ENCODE measurements around the gene INO80C. TPM values are rescaled to one million over a fixed set of nuclear protein-coding genes. Genes with fewer than 3 reads are reported as not detected.

The INO80C gene
- total and polyA plus RNA-seq, 2 of the 4 experiments (the other 2 are of a cell fraction) = 5.6 to 17.1 TPM

DNA sequence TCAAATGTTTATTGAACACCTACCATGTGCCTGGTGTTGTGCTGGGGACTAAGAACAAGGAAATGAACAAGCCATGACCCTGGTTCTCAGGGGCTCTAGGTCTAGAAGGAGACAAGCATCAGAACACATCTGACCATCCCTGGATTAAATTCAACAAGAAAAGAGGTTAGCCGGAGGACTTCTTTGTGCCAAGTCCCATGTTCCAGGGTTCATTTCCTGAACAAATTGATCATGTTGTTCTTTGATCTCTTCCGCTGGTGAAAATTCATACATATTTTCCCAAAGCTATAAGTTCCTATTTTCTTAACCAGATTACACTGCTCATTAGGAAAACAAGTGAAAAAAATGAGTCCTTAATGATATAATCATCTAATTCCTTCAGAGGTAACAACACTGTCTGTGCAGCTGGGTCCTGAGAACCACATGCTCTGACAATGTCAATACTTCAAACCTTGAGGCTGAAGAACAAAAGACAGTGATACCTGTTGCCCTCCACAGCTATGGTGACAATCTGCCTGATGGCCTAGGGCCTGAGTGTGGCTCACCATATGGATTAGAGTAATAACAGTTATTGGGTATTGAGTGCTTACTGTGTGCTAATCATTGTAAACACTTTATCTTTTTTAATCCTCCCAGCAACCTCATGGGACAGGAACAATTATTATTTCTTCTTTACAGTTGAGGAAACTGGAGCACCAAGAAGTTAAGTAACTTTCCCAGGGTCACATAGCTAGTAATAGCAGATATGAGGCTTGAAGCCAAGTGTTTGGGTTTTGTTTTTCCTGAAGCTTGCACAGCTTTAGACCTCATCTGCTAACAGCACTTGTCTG, 24.6 kb upstream of the INO80C start:
- CTCF ChIA-PET = interaction anchor here (0.8 kb wide), 1 partner anchor 1130 kb away, joined by 3 read pairs; no protein-coding TSS in a partner anchor
- Histone ChIP-seq H3K4me3 (ENCODE audit: insufficient read depth, low read depth, low read length) (no peak overlapping the region), H4K8ac (ENCODE audit: low read depth in 2 of 2, low read length in 2 of 2) (no peak overlapping the region), H3K9me3 (ENCODE audit: control insufficient read depth, insufficient read depth, low read length) (no peaks in the 10 kb centered on the region), H3K4me2 (ENCODE audit: low read depth, low read length) (no peak overlapping the region), H2BK5ac (ENCODE audit: low read depth, low read length, poor library complexity, severe bottlenecking) (no peak overlapping the region), H3K79me1 (ENCODE audit: low read depth in 1 of 2, low read length in 2 of 2) (no peaks in the 10 kb centered on the region), H4K91ac (ENCODE audit: insufficient read depth, low read depth, low read length) (no peak overlapping the region), H3K9ac (ENCODE audit: low read depth, low read length) (no peak overlapping the region), H3K14ac (replicated peaks; ENCODE audit: low read depth, low read length) (no peak overlapping the region), H2BK20ac (ENCODE audit: low read depth, low read length) (no peak overlapping the region), H2BK120ac (ENCODE audit: low read depth, low read length) (no peak overlapping the region), H4K5ac (ENCODE audit: low read depth, low read length) (no peak overlapping the region), H2AK5ac (ENCODE audit: low read depth, low read length) (no peak overlapping the region), H2AFZ (replicated peaks; ENCODE audit: low read length, poor library complexity) (no peak overlapping the region), H3K36me3 (ENCODE audit: control insufficient read depth, insufficient read depth, low read length) (no peaks in the 10 kb centered on the region), H2BK15ac (ENCODE audit: low read depth, low read length) (no peak overlapping the region), H3K18ac (ENCODE audit: low read depth, low read length) (no peak overlapping the region), H3K56ac (ENCODE audit: extremely low read depth, insufficient read depth, low read length) (no peak overlapping the region), H3K9me1 (ENCODE audit: insufficient read depth, low read length) (no peaks in the 10 kb centered on the region), H3K4me1 (ENCODE audit: control insufficient read depth, insufficient read depth, low read length) (peaks cover 8% of the 10 kb centered on the region; the same call in 1 of the 2 replicates), H2AK9ac (replicated peaks; ENCODE audit: low read depth, low read length, poor library complexity) (no peak overlapping the region), H3K4ac (ENCODE audit: low read depth, low read length) (no peak overlapping the region), H3K27ac (ENCODE audit: insufficient read depth, low read length) (no peak overlapping the region), H3K27me3 (ENCODE audit: control insufficient read depth, insufficient read depth, low read length) (peaks cover 8% of the 10 kb centered on the region), H3K23ac (ENCODE audit: low read depth, low read length) (no peak overlapping the region), H4K20me1 (ENCODE audit: insufficient read depth, low read length) (no peaks in the 10 kb centered on the region)
- no CpG with 5 or more reads among the region's 2 CpGs for WGBS, 2 experiments (ENCODE audit: extremely low coverage in 2 of 2, insufficient read length in 1 of 2)
- ATAC-seq (ENCODE audit: low read depth) (no peak; the same call in 1 of the 2 replicates), DNase-seq (no peak)
- intact Hi-C loops (cut with micrococcal nuclease) (no loop called here), dilution Hi-C loops (cut with HindIII; ENCODE audit: low sequenced_read_pairs, unreplicated experiment) (no loop called here), in situ Hi-C loops (cut with MboI; ENCODE audit: low sequenced_read_pairs) (no loop called here)
- no peak for TF ChIP-seq BHLHE40 (IDR thresholded peaks at IDR 0.05; ENCODE audit: low read depth, low read length)
- no peak for TF ChIP-seq RCOR1 (IDR thresholded peaks at IDR 0.05; ENCODE audit: insufficient replicate concordance, low read length)
- POLR2A ChIA-PET (ENCODE audit: unreplicated experiment) = interaction anchor here (0.6 kb wide), 1 partner anchor 92 kb away, joined by 3 read pairs; no protein-coding TSS in a partner anchor
- BruUV-seq (replicated peaks) = no TSS peak

Data from IMR-90 (cell line).